GM12875 (cell line): ENCODE measurements around the gene GPC2.
"Not testable (repeated sequence)": the region's sequence is repeated elsewhere in the genome, so short reads cannot be mapped to it uniquely, and the experiment has no call there.

ENCODE experiments used
- H3K4me3 ChIP-seq: one replicate; pipeline ENCODE4 v1.5.1; 2011; ENCODE audit warnings: low read depth, low read length, control low read depth
- TF ChIP-seq, protein P1 (sequence below): IDR thresholded peaks from 2 replicates; pipeline ENCODE4 v1.5.1; 2011; ENCODE audit warnings: low read depth, mild to moderate bottlenecking, control low read depth, inconsistent platforms, low read length, moderate library complexity, borderline replicate concordance; ENCODE audit not compliant: insufficient read depth

Gene GPC2

DNA sequence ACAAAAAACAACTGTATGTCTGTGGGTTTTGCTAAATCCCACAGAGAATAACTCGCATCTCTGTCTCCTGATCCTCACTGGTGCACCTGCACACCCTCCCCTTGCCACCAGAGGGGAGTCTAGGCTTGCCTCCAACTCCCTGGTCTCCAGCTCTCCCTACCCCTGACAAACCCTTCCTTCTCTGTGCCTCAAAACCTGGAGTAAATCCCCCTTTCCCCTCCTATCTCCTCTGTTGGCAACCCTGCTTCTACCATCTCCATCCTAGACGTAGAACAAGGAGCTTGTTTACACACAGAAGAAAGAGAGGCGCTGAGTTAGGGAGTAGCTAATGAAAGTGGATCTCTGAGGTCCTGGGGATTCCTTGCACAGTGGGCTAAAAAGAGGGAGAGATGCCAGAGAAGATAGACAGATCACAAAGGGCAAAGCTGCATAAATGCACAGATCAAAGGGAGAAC, 44.5 kb downstream of the GPC2 start:
- no peak overlapping the region for H3K4me3 ChIP-seq
- TF ChIP-seq, protein P1, sequence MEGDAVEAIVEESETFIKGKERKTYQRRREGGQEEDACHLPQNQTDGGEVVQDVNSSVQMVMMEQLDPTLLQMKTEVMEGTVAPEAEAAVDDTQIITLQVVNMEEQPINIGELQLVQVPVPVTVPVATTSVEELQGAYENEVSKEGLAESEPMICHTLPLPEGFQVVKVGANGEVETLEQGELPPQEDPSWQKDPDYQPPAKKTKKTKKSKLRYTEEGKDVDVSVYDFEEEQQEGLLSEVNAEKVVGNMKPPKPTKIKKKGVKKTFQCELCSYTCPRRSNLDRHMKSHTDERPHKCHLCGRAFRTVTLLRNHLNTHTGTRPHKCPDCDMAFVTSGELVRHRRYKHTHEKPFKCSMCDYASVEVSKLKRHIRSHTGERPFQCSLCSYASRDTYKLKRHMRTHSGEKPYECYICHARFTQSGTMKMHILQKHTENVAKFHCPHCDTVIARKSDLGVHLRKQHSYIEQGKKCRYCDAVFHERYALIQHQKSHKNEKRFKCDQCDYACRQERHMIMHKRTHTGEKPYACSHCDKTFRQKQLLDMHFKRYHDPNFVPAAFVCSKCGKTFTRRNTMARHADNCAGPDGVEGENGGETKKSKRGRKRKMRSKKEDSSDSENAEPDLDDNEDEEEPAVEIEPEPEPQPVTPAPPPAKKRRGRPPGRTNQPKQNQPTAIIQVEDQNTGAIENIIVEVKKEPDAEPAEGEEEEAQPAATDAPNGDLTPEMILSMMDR, result peak; percentile 96

DNA sequence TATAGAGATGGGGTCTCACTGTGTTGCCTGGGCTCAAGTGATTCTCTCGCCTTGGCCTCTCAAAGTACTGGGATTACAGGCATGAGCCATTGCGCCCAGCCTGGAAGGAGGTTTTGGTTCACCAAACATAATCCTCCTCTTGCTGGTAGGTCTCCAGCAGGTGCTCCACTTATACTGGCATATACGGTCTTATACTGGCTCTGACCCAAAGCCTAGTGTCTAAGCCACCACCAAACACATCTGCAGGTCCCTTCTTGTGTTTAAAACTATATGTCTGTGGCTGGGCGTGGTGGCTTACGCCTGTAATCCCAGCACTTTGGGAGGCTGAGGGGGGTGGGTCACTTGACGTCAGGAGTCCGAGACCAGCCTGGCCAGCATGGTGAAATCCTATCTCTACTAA, 45.1 kb downstream of the GPC2 start:
- H3K4me3 ChIP-seq, result no peak overlapping the region
- TF ChIP-seq, protein P1, result no peak

DNA sequence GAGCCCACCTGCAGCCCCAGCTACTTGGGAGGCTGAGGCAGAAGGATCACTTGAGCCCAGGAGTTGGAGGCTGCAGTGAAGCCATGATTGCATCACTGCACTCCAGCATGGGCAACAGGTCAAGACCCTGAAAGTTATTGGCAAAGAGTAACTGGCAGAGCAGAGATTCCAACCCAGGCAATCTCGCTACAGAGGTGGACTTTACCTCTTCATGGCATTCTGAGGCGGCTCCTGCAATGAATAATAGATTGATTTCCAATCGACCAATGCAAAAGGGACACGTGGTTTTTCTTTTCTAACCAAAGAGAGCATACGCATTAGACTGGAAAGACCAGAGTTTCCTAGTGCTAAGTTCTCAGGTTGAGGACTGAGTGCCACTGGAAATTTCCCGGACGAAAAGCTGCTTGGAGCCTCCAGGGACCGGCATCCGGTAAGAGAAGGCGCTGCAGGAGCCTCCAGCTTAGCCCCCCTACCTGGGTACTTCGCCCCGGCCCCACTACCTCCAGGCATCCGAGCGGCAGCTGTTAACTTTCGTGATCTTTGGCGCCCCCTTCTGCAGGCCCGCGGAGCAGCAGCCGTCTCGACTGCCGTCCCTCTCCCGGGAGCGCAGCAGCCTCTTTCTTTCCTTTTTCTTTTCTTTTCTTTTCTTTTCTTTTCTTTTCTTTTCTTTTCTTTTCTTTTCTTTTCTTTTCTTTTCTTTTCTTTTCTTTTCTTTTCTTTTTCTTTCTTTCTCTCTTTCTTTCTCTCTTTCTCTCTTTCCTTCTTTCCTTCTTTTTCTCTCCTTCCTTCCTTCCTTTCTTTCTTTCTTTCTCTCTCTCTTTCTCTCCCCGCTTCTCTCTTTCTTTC, 46.4 kb downstream of the GPC2 start:
- TF ChIP-seq, protein P1, result peak; percentile 80
- H3K4me3 ChIP-seq, result no peak overlapping the region

DNA sequence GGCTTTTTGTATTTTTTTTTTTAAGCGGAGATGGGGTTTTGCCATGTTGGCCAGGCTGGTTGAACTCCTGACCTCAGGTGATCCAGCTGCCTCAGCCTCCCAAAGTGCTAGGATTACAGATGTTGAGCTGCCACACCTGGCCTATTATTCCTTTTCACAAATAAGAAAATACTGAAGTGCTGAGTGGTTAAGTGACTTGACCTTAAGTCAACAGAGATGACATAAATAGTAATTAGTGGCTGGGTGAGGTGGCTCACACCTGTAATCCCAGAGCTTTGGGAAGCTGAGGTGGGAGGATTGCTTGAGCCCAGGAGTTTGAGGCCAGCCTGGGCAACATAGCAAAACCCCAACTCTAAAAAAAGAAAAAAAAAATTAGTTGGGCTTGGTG, 47.0 kb downstream of the GPC2 start:
- H3K4me3 ChIP-seq, result not testable (repeated sequence)

DNA sequence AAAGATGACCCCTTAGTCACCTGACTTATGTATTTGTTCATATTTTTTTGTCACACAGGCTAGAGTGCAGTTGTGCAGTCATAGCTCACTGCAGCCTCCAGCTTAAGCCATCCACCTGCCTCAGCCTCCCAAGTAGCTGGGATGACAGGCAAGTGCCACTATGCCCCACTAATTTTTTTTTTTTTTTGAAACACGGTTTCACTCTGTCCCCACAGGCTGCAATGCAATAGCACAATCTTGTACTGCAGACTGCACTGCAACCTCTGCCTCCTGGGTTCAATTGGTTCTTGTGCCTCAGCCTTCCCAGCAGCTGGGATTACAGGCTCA, 48.6 kb downstream of the GPC2 start:
- TF ChIP-seq, protein P1, result no peak
- H3K4me3 ChIP-seq, result no peak overlapping the region

DNA sequence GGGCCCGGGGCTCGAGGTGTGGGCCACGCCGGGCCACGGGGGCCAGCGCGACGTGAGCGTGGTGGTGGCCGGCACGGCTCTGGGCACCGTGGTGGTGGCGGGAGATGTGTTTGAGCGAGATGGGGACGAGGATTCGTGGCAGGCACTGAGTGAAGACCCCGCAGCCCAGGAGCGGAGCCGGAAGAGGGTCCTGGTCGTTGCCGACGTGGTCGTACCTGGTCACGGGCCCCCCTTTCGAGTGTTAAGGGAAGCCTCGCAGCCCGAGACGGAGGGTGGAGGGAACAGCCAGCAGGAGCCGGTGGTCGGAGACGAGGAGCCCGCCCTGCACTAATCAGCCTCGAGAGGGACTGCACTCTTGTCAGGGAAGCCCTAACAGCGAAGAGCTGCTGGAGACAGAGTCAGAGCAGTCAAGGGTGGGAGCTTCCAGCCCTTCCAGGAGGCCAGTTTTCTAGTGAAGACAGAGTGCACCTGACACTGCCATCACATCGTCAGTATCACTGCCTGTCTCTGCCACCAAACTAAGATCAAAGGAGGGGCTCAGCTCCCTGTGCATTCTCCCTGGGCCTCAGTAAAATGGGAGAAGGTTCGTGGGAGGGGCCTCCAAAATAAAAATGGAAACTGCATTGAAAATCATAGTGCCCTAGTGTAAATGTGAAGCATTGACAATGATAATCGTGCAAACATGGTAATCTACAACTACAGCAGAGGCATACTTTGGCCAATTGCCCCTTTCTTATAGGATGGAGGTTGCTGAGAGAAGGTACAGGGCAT, 49.1 kb downstream of the GPC2 start:
- TF ChIP-seq, protein P1, result no peak
- H3K4me3 ChIP-seq, result peak overlapping the region; percentile 87

DNA sequence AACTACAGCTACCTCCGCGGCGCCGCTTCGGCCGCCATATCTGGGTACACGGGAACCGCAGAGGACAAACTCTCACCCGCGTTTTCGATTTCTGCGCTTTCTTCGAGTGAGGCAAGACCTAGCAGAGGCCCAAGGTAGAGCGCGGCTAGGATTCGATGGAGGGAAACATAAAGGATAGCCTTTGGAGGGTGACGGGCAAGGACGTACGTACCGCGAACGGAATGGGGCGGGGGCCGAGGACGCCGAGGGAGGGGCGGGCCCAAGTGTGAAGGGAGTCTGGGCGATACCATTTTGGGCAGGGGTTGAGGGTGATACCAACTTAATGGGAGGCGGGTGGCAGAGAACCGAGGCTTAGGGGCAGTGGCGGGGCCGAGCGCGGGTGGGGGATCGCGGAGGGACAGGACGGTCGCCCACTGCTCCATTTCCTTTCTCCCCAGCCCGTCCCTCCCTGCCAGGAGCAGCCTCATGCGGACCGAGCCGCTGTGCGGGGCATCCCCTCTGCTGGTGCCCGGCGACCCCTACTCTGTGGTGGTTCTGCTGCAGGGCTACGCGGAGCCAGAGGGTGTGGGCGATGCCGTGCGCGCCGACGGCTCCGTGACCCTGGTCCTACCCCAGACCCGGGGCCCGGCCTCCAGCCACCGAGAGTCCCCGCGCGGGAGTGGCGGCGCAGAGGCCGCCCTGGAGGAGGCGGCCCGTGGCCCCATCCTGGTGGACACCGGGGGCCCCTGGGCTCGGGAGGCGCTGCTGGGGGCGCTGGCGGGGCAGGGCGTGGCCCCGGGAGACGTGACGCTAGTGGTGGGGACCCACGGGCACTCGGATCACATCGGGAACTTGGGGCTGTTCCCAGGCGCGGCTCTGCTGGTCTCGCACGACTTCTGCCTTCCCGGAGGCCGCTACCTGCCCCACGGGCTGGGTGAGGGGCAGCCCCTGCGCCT, 50.0 kb downstream of the GPC2 start, which contains the start of gene MBLAC1:
Gene MBLAC1 (plus strand): TSS at position 37 of the 935 bp plus-strand sequence. CDS start 429 bp downstream, at position 466.
- TF ChIP-seq, protein P1, result no peak

More for the DNA sequence above, 50.0 kb downstream of the GPC2 start, which contains the start of gene MBLAC1:
- H3K4me3 ChIP-seq, result peak within 1 kb of the TSS; percentile 87
